GM11168 (cell line): ENCODE results near the gene TOMM7.

Experiments
- in situ Hi-C: fragments of 300-500 bp; cut with MboI; formaldehyde crosslinking; loops from one replicate; pipeline ENCODE4 v1.12.0; 2022; ENCODE audit warnings: low sequenced_read_pairs; ENCODE audit not compliant: unreplicated experiment

TOMM7 gene

DNA sequence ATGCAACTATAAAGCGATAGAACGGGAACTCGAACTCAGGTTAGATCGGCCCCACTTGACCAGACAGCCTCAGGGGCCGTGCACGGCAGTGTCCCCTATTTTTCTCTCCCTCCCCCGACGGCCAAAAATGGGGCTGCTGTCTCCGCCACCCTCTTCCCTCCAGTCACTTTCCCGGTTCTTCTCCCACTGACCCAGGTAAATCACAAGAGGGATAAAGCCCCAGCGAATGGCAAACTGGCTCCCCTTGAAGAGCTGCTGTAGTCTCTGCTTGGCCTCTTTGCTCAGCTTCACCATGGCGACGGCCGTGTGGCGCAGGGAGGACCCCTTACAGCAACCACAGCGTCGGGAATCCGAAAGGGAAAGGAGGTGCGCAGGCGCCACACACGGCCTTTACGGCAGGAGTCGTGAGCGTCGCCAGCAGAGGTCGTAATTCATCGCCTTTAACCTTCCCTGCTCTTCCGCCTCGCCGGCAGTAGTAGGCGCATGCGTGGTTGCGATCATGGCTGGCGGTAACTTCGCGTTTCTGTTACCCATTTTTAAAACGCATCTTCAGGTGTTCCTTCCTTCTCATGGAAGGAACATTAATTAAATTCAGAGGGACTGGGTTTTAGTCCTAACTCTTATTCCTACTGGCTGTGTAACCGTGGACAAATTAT is at the start of gene TOMM7:
Gene TOMM7, minus strand, starts transcription at position 364 of the 656 bp plus-strand sequence. Its CDS starts 70 bp downstream, at position 294.
- in situ Hi-C loops, result no loop called here

DNA sequence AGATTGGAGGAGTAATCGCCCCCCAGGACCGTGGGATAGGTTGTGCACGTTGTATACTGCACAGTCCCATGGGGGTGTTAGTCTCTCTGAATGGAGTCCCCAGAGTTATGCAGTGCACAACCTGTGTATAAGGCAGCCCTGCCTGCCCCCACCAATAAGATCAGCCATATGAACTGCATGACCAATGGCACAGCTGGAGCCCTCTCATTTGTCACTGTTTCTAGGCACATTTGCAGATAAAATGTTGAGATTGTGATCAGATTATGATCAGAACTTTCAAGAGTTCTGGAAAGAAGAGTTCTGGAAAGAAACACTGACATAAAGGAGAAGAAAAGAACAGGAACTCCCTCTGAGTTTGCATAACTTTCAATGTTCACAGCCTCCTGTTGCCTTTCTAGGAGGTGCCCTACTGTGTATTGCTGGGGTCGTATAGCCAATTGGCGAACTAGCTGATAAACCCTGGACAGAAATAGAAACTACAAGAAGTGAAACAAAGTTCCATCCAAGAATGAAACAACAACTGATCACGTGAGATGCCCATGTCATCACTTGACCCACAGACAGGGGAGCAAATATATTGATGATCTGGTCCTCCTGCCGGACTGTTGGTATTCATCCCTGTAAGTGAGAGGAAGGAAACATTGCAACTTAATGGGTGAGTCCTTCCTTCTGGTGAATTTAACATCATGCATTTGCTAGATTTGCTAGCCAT is 49.6 kb upstream of the TOMM7 start:
- in situ Hi-C loops, result no loop called here

DNA sequence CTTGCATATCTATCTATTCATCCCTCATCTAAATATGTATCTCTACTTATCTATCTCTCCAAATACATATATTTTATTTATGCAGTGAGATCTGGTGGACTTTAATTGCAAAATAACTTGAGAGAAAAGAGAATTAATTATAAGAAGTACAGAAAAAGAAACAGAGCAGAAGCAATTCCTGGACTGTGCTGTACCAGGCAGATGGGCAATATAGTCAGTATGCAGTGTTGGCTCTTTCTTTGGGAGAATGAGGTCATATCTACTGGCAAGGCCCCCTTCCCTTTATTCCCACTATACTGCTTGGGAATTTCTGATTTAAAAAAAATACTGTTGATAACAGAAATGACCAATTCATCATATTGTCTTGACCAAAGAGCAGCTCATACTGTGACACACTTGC is 49.0 kb upstream of the TOMM7 start:
- in situ Hi-C loops, result no loop called here

DNA sequence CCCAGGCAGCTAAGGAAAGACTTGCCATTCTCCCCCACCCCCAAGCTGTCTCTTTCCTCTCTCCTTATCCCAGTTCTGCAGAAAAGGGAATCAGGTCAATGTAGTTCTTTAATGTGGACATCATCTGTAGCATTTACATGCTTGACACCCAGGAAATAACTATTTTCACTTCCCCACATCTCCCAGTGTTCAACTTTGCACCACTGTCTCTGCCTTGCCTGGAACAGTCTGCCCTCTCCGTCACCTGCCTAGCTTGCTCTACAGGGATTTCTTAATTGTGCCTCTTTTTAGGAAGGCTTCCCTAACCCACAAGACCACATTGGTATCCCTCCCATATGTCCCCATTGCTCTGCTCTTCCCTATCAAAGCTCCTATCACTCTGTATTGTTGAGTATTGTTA is 45.9 kb upstream of the TOMM7 start:
- in situ Hi-C loops, result no loop called here

DNA sequence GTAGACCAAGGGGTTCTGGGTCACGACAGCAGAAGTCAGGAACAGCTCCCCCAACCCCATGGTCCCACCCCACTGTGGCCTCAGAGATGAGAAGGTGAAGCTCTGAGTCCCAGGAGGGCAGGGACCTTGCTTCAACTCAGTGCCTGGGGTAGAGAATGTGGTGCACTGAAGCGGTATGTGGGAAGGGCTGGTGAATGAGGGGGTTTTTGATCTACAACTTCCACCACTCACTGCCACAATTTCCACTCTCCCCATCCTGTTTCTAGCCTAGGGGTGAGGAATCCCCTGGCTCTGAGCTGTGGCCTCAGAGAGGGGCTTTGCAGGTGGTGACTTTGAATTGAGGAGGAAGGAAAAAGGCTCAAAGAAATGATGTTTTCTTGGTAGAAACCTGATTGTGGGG is 44.9 kb upstream of the TOMM7 start:
- in situ Hi-C loops, result no loop called here

DNA sequence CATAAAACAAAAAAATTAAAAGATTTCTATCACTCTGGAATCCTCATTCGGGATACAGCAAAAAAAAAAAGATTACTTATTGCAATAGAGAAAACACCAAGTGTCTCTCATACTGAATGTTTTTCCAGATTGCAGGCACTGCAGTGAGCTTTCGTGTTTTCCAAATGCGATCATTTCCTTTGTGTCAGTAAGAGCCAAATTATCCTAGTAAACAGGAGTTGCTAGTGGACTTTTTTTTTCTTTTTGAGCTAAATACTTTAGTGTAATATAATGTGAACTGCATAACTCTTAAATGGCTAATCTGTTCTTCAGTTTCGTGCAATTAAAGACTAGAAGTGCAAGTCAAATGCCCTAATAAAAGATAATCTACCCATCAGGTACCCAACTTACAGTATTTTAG is 44.4 kb upstream of the TOMM7 start:
- in situ Hi-C loops, result no loop called here

DNA sequence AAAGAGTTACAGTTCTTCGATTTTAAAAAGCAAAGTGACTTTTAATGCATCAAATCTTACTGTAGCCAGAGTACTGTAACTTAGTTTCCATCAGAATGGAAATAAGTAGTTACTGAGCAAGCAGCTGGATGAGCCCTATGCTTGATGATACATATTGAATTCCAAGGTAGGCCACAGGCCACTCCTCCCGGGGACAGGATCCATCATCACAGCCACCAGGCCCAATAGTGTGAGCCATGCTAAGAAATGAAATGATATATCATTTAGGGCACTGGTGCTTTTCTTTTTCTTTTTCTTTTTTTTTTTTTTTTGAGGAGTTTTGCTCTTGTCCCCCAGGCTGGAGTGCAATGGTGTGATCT is 42.9 kb upstream of the TOMM7 start:
- in situ Hi-C loops, result no loop called here

DNA sequence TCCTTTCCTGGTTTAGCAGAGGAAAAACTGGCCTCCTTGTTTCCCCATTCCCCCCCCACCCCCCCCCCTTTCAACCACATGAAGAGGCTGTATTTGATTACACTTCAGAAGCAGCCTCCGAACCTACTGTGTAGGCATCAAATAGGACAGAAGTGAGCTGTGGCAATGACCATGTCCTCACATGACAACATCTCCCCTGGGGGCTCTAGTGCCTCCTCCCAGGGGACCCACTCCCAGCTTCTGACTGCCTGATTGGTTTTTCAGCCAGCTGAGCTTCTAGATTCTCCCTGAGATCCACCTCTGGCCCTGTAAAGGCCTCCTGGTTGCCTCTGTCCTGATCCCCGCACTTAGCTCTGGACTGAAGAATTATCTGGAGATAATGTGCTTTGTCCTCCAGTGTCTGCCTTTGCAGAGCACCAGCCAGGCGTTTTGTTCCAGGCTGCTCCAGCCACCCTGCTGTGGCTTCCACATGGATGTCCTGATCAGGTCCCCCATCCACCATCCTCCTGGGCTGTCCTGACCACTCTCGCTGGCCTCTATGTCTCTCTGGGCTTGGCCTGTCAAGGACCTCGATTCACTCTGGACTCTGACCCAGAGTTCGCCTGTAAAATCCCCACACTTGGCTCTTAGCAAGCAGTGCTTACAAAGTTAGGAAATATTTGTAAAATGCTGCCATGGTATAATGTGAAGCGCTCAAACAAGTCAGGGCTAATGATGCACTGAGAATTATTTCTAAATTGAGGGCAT is 42.4 kb upstream of the TOMM7 start:
- in situ Hi-C loops, result no loop called here

DNA sequence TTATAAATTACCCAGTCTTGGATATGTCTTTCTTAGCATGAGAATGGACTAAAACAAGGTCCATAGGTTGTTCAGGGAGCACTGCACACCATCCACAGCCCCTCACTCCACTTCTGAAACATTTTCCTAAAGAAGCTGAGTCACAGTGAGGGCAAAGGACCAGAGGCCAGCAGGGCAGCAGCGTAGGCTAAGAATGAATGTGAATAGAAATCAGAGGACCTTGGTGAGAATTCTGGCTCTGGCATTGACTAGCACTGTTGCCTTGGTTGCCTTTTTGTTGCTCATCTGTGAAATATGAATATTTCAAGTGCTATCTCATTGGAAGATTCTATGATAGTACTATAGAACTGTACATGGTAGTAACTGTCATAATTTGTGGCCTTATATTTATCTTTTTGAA is 41.7 kb upstream of the TOMM7 start:
- in situ Hi-C loops, result no loop called here

DNA sequence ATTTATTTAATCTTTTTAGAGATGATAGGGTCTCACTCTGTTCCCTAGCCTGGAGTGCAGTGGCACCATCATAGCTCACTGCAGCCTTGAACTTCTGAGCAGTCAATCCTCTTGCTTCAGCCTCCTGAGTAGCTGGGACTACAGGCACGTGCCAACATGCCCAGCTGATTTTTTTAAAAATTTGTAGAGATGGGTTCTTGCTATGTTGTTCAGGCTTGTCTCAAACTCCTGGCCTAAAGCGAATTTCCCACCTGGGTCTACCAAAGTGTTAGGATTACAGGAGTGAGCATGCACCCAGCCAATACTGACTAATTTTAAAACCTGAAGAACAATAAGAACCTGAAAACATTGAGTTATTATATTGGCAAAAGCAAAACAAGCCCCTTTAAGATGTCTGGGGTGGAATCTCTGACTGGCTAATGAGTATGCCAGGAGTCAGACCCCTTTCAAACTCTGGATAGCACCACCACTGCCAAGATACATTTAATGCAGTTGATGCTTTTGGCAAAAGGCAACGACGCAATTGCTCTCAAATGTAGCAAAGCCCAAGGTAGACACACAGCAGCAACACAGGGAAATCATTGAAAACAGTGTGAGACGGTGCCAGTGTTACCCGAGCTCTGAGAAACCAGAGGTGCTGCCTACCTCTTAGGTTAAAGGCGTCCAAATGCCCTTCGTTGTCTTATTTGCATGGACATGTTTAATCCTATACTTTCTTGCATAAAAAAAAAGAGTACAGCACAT is 40.7 kb upstream of the TOMM7 start:
- in situ Hi-C loops, result no loop called here

DNA sequence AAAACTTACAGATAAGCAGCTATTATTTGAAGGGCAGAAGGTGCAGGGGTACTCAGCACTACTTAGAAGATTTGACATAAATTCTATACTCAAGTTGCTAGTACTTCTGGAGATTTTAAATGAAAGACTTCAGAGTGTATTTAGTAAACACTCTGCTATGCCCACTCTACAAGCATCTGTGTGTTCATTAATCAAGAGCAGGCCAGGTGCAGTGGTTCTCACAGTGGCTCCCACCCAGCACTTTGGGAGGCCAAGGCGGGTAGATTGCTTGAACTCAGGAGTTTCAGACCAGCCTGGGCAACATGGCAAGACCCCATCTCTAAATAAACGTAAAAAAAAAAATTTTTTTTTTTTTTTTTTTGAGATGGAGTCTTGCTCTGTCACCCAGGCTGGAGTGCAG is 38.9 kb upstream of the TOMM7 start:
- in situ Hi-C loops, result no loop called here

DNA sequence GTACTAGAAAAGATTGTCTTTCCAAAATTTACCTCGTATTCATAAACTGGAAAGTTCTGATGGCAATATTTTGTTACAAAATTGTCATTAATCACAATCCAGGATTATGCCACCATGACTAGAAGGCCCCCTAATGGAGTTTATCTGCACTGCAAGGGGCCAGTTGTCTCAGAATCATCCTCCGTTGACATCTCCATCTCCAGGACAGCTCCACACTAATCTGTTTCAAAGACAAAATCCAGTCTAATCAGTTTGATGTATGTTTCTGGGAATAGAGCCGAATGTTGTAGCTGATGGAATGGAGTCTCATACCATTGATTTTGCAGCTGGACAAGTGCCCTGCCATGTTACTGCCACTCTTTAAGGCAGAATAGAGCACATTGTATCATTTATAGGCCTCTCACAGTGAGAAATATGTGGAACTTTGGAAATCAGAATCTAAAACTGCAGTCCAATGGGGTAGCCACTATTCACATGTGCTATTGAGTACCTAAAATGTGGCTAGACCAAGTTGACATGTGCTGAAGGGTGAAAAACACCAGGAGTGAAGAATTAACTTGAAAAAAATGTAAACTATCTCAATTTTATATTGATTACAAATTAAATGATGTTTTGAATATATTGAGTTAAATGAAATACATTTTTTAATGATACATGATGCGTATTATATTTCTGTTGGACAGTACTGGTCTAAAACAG is 38.3 kb upstream of the TOMM7 start:
- in situ Hi-C loops, result no loop called here

DNA sequence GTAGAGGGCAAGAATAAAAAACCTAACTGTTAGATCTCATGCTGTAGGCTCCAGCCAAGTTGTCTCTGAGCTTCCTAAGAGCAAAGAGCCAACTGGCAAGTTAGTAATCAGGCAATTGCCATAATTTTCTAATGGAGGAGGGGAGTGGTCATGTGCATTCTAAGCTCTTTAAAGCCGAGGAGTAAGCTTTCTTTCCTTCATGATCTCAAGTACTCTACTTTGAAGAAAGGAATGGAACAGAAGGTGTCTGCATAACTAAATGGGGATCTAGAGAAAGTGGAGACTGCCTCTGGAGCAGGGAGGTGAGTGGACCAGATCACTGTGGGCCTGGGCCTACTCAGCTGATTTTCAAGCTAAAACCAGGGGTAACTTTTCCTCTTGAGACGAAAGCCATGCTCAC is 37.7 kb upstream of the TOMM7 start:
- in situ Hi-C loops, result no loop called here

DNA sequence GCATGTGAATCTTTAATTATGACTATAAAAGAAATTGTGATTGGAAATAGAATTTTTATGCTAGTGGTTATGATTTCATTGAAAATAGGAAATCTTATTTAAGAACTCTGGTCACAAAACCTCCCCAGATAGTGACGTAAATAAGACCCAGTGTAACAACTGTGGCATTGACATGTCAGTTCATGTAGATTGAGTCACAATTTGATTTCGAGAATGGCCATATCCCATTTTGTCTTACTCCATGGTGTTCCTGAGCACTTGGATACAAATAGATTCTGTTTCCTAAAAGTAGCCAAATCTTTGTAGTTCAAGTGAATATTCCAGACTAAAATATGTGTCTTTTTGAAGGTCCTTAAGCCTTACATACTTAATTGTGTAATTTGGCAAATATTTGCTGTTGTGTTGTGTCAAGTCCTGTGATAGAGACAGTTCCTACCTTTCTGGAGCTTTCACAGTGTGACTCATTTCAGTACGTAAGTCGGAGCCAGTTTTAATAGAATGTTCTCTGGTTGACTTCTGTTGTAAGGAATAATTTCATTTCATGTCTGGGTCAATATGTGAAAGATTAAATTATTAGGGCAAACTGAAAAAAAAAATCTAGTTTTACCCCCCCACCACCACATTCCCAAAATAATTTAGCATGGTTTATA is 37.1 kb upstream of the TOMM7 start:
- in situ Hi-C loops, result no loop called here

DNA sequence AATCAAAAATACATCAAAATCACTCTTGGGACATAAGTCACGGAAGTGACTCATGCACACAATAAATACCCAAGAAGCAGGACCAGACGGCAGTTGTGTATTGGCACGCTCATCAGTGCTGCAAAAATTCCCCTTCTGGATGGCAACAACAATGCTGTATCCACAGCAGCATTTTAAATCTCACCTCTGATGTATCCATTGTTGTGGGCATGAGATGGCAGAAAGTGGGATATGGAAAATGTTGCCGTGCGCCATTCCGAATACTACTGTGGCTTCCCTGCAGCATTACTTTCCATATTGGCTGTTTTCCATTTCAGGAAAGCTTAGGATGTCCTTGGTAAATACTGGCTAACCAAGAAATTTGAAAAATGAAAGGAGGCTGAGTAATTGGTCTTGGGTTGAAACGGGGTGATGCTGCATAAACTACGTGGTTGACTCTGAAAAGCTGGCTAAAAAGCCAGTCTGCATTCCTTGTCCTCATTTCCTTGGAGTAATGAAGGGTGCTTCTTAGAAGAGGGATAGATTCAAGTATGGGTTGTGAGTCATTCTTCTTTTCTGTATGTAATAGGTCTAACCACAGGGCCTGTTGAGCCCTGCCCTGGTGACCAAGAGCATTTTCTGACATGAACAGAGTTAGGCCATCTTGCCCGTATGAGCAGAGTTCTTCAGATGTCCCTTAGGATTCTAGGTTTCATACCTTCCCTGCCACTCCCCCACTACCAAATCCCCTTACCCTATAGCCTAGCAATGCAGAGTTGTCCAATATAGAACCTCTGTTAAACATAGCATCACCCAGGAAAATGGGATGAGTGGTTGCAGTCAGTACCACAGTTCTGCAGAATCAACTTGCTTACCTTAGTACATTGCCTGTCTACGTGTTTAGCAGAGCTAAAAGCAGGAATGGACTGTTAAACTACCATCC is 36.3 kb upstream of the TOMM7 start:
- in situ Hi-C loops, result no loop called here

DNA sequence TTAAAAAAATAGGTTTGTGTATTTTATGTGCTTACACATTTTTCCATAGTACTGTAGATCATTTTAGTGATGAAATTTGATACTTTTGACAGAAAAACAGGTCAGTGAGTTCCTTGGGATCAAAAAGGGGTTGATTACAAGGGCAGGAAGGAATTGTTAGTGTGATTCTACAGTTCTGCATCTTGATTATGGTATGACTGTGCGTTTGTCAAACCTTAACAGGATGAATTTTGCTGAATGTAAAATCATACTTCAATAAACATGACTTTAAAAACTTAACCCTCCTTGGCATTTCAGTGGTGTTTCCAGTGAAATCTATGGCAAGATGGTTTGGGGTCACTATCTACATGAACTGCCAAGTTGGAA is 35.6 kb upstream of the TOMM7 start:
- in situ Hi-C loops, result no loop called here

DNA sequence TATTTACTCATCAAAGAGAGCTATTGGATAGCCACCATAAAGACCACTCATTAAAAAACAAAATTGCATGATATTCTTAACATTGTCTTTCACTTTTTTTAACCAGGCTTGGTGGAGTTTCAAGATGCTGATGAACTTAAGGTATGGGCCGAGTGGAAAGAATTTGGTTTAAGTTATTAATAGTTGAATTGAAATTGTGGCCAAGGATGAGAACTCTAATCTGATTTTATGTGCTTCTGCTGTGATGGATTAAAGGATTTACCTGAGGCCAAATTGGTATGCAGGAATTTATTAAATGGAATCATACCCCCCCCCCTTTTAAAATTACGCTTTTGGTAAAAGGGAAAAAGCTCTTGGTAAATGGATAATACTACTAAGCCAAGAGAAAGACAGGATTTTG is 33.8 kb upstream of the TOMM7 start:
- in situ Hi-C loops, result no loop called here

DNA sequence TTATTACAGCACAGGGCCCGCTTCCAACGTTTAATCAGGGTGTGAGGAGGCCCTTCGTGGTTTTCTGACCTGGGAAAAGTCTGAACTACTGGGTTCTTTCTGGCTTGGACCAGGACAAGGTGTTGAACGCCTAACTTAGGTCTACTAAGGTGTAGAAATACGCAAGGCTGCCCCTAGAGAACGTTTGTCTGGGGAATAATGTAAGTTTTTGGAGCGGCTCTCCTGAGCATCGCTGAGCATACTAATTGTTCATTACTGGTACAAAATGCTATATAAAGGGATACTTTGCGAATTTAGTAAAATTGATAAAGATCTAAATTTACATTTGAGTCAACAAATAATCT is 32.4 kb upstream of the TOMM7 start:
- in situ Hi-C loops, result no loop called here
